Measurements from ENCODE around the gene GATAD1.

The GATAD1 gene

DNA sequence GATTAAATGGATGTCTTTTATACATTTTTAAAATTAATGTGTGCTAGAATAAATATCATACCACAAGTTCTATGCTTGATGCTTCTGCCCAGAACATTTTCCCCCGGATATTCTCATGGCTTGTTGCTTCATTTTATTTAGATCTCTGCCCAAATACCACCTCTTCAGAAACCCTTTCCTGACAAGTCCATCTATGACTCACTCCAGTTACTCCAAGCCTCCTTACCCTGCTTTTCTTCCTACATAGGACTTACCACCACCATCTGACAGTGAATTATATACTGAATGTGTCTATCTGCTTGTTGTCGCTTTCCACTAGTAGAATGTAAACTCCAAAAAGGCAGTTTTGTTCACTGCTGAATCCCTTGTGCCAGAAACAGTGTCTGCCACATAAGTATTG, 49.6 kb downstream of the GATAD1 start:
- DNase-seq (ENCODE audit: insufficient read length, low spot score), result no peak
- no peak for FAIRE-seq

GRCh38 chr7:92498557-92498956, 51.3 kb downstream of the GATAD1 start:
- FAIRE-seq (no peak), DNase-seq (ENCODE audit: insufficient read length, low spot score) (no peak)
- no peak for TF ChIP-seq CTCF (IDR thresholded peaks at IDR 0.05; ENCODE audit: insufficient read depth, missing control alignments)

More for the DNA sequence above, 49.6 kb downstream of the GATAD1 start:
- no peak for TF ChIP-seq CTCF (IDR thresholded peaks at IDR 0.05; ENCODE audit: insufficient read depth, missing control alignments)

GRCh38 chr7:92503767-92504166, 56.5 kb downstream of the GATAD1 start:
- no peak for TF ChIP-seq CTCF (IDR thresholded peaks at IDR 0.05; ENCODE audit: insufficient read depth, missing control alignments)
- DNase-seq (ENCODE audit: insufficient read length, low spot score) (no peak), FAIRE-seq (no peak)

GRCh38 chr7:92504563-92504962, 57.3 kb downstream of the GATAD1 start:
- no peak for TF ChIP-seq CTCF (IDR thresholded peaks at IDR 0.05; ENCODE audit: insufficient read depth, missing control alignments)
- no peak for FAIRE-seq
- DNase-seq (ENCODE audit: insufficient read length, low spot score), result no peak

DNA sequence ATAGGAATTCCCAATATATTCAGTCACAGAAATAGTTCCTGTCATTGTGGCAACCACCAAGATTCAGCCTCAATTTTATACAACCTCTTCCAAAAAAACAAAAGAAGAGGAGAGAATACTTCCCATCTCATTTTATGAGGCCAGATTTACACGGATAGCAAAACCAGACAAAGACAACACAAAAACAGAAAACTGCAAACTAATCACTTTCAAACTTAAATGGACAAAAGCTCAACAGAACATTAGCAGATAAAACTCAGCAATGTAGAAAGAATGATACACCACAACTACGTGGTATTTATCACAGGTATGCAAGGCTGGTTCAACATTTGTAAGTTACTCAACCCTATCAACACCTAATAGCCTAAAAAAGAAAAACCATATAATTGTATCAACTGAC, 59.1 kb downstream of the GATAD1 start:
- no peak for TF ChIP-seq CTCF (IDR thresholded peaks at IDR 0.05; ENCODE audit: insufficient read depth, missing control alignments)
- no peak for FAIRE-seq
- DNase-seq (ENCODE audit: insufficient read length, low spot score), result no peak

- TF ChIP-seq CTCF (IDR thresholded peaks at IDR 0.05; ENCODE audit: insufficient read depth, missing control alignments), result no peak
- FAIRE-seq, result no peak
- DNase-seq (ENCODE audit: insufficient read length, low spot score), result no peak
Measured at GRCh38 chr7:92508946-92509345, 61.7 kb downstream of the GATAD1 start.

All from D721Med (cell line).